Measurements from ENCODE around the gene ARL5B.

Gene ARL5B

GRCh38 chr10:18647151-18647550, 12.1 kb upstream of the ARL5B start:
- no peak for DNase-seq (ENCODE audit: insufficient read length)
- TF ChIP-seq POLR2A (IDR thresholded peaks at IDR 0.05; ENCODE audit: low read depth, low read length): no peak
- no peak for FAIRE-seq

- no peak for DNase-seq (ENCODE audit: insufficient read length)
These were observed 11.3 kb upstream of the ARL5B start for GRCh38 chr10:18647945-18648344.

GRCh38 chr10:18649364-18649959, 9.8 kb upstream of the ARL5B start:
- FAIRE-seq (no peak), DNase-seq (ENCODE audit: insufficient read length) (no peak)
- TF ChIP-seq TAF1 (IDR thresholded peaks at IDR 0.05; ENCODE audit: borderline replicate concordance, low read depth, low read length) (no peak), POLR2A (IDR thresholded peaks at IDR 0.05; ENCODE audit: low read depth, low read length) (no peak), POLR2AphosphoS5 (IDR thresholded peaks at IDR 0.05; ENCODE audit: low read depth, low read length) (no peak)

More at GRCh38 chr10:18647945-18648344, 11.3 kb upstream of the ARL5B start:
- no peak for FAIRE-seq
- TF ChIP-seq TAF1 (IDR thresholded peaks at IDR 0.05; ENCODE audit: borderline replicate concordance, low read depth, low read length): no peak
- no peak for TF ChIP-seq POLR2AphosphoS5 (IDR thresholded peaks at IDR 0.05; ENCODE audit: low read depth, low read length)
- TF ChIP-seq POLR2A (IDR thresholded peaks at IDR 0.05; ENCODE audit: low read depth, low read length): no peak

- FAIRE-seq: no peak
These were observed 8.7 kb upstream of the ARL5B start for GRCh38 chr10:18650404-18650997.

GRCh38 chr10:18651324-18652007, 7.8 kb upstream of the ARL5B start, which contains the start of gene NSUN6:
TSS of gene NSUN6 (minus strand) at chr10:18651587. CDS start at chr10:18651203, 384 bp downstream.
- FAIRE-seq (peak; percentile 99), DNase-seq (ENCODE audit: insufficient read length) (peak; percentile 48)
- TF ChIP-seq POLR2AphosphoS5 (IDR thresholded peaks at IDR 0.05; ENCODE audit: low read depth, low read length) (peak; percentile 84), TAF1 (IDR thresholded peaks at IDR 0.05; ENCODE audit: borderline replicate concordance, low read depth, low read length) (peak; percentile 13; the same call in 1 of the 2 replicates), POLR2A (IDR thresholded peaks at IDR 0.05; ENCODE audit: low read depth, low read length) (peak; percentile 87)

More at GRCh38 chr10:18650404-18650997, 8.7 kb upstream of the ARL5B start:
- no peak for DNase-seq (ENCODE audit: insufficient read length)
- TF ChIP-seq POLR2A (IDR thresholded peaks at IDR 0.05; ENCODE audit: low read depth, low read length): no peak
- TF ChIP-seq POLR2AphosphoS5 (IDR thresholded peaks at IDR 0.05; ENCODE audit: low read depth, low read length): no peak
- TF ChIP-seq TAF1 (IDR thresholded peaks at IDR 0.05; ENCODE audit: borderline replicate concordance, low read depth, low read length): no peak

GRCh38 chr10:18653112-18653511, 6.1 kb upstream of the ARL5B start:
- DNase-seq (ENCODE audit: insufficient read length): no peak
- FAIRE-seq: no peak
- TF ChIP-seq TAF1 (IDR thresholded peaks at IDR 0.05; ENCODE audit: borderline replicate concordance, low read depth, low read length) (no peak), POLR2A (IDR thresholded peaks at IDR 0.05; ENCODE audit: low read depth, low read length) (no peak), POLR2AphosphoS5 (IDR thresholded peaks at IDR 0.05; ENCODE audit: low read depth, low read length) (no peak)

- DNase-seq (ENCODE audit: insufficient read length) (no peak), FAIRE-seq (no peak)
- TF ChIP-seq TAF1 (IDR thresholded peaks at IDR 0.05; ENCODE audit: borderline replicate concordance, low read depth, low read length) (no peak), POLR2AphosphoS5 (IDR thresholded peaks at IDR 0.05; ENCODE audit: low read depth, low read length) (no peak), POLR2A (IDR thresholded peaks at IDR 0.05; ENCODE audit: low read depth, low read length) (no peak)
These were observed 2.5 kb upstream of the ARL5B start for GRCh38 chr10:18656724-18657123.

GRCh38 chr10:18658271-18659124, 733 bp upstream of the ARL5B start:
- FAIRE-seq: peak; percentile 83
- no peak for DNase-seq (ENCODE audit: insufficient read length)
- TF ChIP-seq POLR2A (IDR thresholded peaks at IDR 0.05; ENCODE audit: low read depth, low read length): 0 out of 2 replicates have a peak, but pooled peaks have one; percentile 18
- no peak; the same call in 1 of the 2 replicates for TF ChIP-seq POLR2AphosphoS5 (IDR thresholded peaks at IDR 0.05; ENCODE audit: low read depth, low read length)
- 0 out of 2 replicates have a peak, but pooled peaks have one; percentile 14 for TF ChIP-seq TAF1 (IDR thresholded peaks at IDR 0.05; ENCODE audit: borderline replicate concordance, low read depth, low read length)

- FAIRE-seq: no peak
- no peak for DNase-seq (ENCODE audit: insufficient read length)
- TF ChIP-seq POLR2A (IDR thresholded peaks at IDR 0.05; ENCODE audit: low read depth, low read length): no peak; the same call in 1 of the 2 replicates
- TF ChIP-seq POLR2AphosphoS5 (IDR thresholded peaks at IDR 0.05; ENCODE audit: low read depth, low read length): no peak
- TF ChIP-seq TAF1 (IDR thresholded peaks at IDR 0.05; ENCODE audit: borderline replicate concordance, low read depth, low read length): no peak
These were observed 746 bp downstream of the ARL5B start for GRCh38 chr10:18659819-18660535.

- TF ChIP-seq POLR2AphosphoS5 (IDR thresholded peaks at IDR 0.05; ENCODE audit: low read depth, low read length) (no peak), POLR2A (IDR thresholded peaks at IDR 0.05; ENCODE audit: low read depth, low read length) (no peak), TAF1 (IDR thresholded peaks at IDR 0.05; ENCODE audit: borderline replicate concordance, low read depth, low read length) (no peak)
- DNase-seq (ENCODE audit: insufficient read length) (no peak), FAIRE-seq (no peak)
These were observed 1.7 kb downstream of the ARL5B start for GRCh38 chr10:18660816-18661431.

Data from GM12892 (cell line).